Astrocyte (in vitro differentiated cells and primary cell): Measurements from ENCODE around the gene SOWAHB.

ENCODE experiments used
- CTCF ChIP-seq: IDR thresholded peaks from 2 replicates; pipeline ENCODE4 v1.5.1; 2011; ENCODE audit warnings: low read depth, mild to moderate bottlenecking, inconsistent platforms, low read length, moderate library complexity; ENCODE audit not compliant: insufficient read depth
- EZH2 ChIP-seq: IDR thresholded peaks from 2 replicates; pipeline ENCODE4 v1.6.1; 2012; ENCODE audit warnings: mild to moderate bottlenecking, low read length, inconsistent platforms; ENCODE audit not compliant: insufficient read depth

GRCh38 chr4:76905521-76905920, 7.6 kb upstream of the SOWAHB start:
- TF ChIP-seq CTCF (no peak), EZH2 (no peak)
